Lower lobe of right lung (tissue), 2 donors: ENCODE measurements around the gene LMNTD1. TPM values are rescaled to one million over a fixed set of nuclear protein-coding genes. Genes with fewer than 3 reads are reported as not detected.
"Not testable (repeated sequence)": the region's sequence is repeated elsewhere in the genome, so short reads cannot be mapped to it uniquely, and the experiment has no call there.

Source experiments
- ATAC-seq, 2 donors: fragments of 200-7000 bp; cut with Tn5 transposase; one replicate each; pipeline ENCODE4 v1.9.1; 2020 to 2022; ENCODE audit warnings: mild to moderate bottlenecking in 2 of 2, moderate library complexity in 2 of 2
- DNase-seq: peaks from one replicate; pipeline ENCODE4 v3.0.0-alpha.2; 2020
- H3K27ac ChIP-seq: fragments of 200-600 bp; one replicate; pipeline ENCODE4 v1.8.0; 2022
- H3K27me3 ChIP-seq: fragments of 200-600 bp; one replicate; pipeline ENCODE4 v1.8.0; 2022; ENCODE audit warnings: low read depth
- H3K36me3 ChIP-seq: fragments of 200-600 bp; one replicate; pipeline ENCODE4 v1.8.0; 2022; ENCODE audit warnings: mild to moderate bottlenecking
- H3K4me1 ChIP-seq: fragments of 200-600 bp; one replicate; pipeline ENCODE4 v1.8.0; 2022
- H3K4me3 ChIP-seq: fragments of 200-600 bp; one replicate; pipeline ENCODE4 v1.8.0; 2022; ENCODE audit warnings: mild to moderate bottlenecking
- H3K9me3 ChIP-seq: fragments of 200-600 bp; one replicate; pipeline ENCODE4 v1.8.0; 2022
- CTCF ChIP-seq: fragments of 200-600 bp; IDR thresholded peaks from one replicate; pipeline ENCODE4 v1.8.0; 2022; ENCODE audit warnings: antibody characterized with exemption, mild to moderate bottlenecking
- intact Hi-C: fragments of 100-400 bp; cut with DNase I; formaldehyde crosslinking; loops from one replicate; pipeline ENCODE4 v1.11.0; 2022
- total RNA-seq: library from RNA; stranded (reverse); fragmentation: NEBNext Ultra II Directional; extraction: Animal tissue kit (Norgen Biotek cat#: 25700); gene quantifications from one replicate; pipeline ENCODE4 v1.2.1, GENCODE V29; 2021
- donor health status: DM: no; HTN: yes; CAD: no; lungs with severe emphysema.

The LMNTD1 gene
- total RNA-seq, 1 donor from 2014 or later: 2.6 TPM

GRCh38 chr12:25433024-25433423 lies 120.1 kb downstream of the LMNTD1 start:
- intact Hi-C loops: loop anchor here (10.0 kb wide), 1 partner anchor 592 kb away; no protein-coding TSS in a partner anchor
- peak; percentile 56 to 92 for ATAC-seq

GRCh38 chr12:25427337-25428249 lies 125.5 kb downstream of the LMNTD1 start:
- intact Hi-C loops: no loop called here
- Histone ChIP-seq H3K27me3 (no peaks in the 10 kb centered on the region), H3K4me1 (no peaks in the 10 kb centered on the region), H3K9me3 (no peaks in the 10 kb centered on the region), H3K4me3 (no peak overlapping the region), H3K27ac (no peak overlapping the region), H3K36me3 (no peaks in the 10 kb centered on the region)
- no peak for TF ChIP-seq CTCF
- ATAC-seq (no peak), DNase-seq (no peak)

More at GRCh38 chr12:25433024-25433423, 120.1 kb downstream of the LMNTD1 start:
- Histone ChIP-seq H3K27ac (peak overlapping the region; percentile 2), H3K9me3 (no peaks in the 10 kb centered on the region), H3K4me1 (no peaks in the 10 kb centered on the region), H3K36me3 (no peaks in the 10 kb centered on the region), H3K27me3 (no peaks in the 10 kb centered on the region), H3K4me3 (no peak overlapping the region)
- DNase-seq: no peak
- TF ChIP-seq CTCF: no peak

GRCh38 chr12:25426821-25427220 lies 126.3 kb downstream of the LMNTD1 start:
- H3K9me3 ChIP-seq, H3K27me3 ChIP-seq, ATAC-seq, H3K36me3 ChIP-seq, DNase-seq, H3K27ac ChIP-seq, H3K4me3 ChIP-seq, H3K4me1 ChIP-seq, intact Hi-C loops: not testable (repeated sequence)
